ENCODE results near the gene CYB561. TPM values are rescaled to one million over a fixed set of nuclear protein-coding genes. Genes with fewer than 3 reads are reported as not detected.

The CYB561 gene
- total RNA-seq, 1 experiment from 2014 or later = 57.2 TPM

GRCh38 chr17:63431939-63432804 is 13.9 kb downstream of the CYB561 start:
- ChIA-PET CTCF (interaction anchor here (0.9 to 18.1 kb wide), 4 partner anchors 15 to 180 kb away, joined by 3 to 216 read pairs (median 14); partner anchors contain the start of genes ACE and CYB561), POLR2A (interaction anchor here (0.6 to 1.5 kb wide), 5 partner anchors 8 to 431 kb away, joined by 3 to 6 read pairs (median 3); partner anchors contain the start of gene CYB561)
- peak overlapping the region; percentile 55 for H3K27ac Mint-ChIP-seq (ENCODE audit: low read depth, unreplicated experiment)
- H3K36me3 Mint-ChIP-seq (ENCODE audit: insufficient read depth, unreplicated experiment) = peaks cover 31% of the 10 kb centered on the region
- TF ChIP-seq, protein P1, sequence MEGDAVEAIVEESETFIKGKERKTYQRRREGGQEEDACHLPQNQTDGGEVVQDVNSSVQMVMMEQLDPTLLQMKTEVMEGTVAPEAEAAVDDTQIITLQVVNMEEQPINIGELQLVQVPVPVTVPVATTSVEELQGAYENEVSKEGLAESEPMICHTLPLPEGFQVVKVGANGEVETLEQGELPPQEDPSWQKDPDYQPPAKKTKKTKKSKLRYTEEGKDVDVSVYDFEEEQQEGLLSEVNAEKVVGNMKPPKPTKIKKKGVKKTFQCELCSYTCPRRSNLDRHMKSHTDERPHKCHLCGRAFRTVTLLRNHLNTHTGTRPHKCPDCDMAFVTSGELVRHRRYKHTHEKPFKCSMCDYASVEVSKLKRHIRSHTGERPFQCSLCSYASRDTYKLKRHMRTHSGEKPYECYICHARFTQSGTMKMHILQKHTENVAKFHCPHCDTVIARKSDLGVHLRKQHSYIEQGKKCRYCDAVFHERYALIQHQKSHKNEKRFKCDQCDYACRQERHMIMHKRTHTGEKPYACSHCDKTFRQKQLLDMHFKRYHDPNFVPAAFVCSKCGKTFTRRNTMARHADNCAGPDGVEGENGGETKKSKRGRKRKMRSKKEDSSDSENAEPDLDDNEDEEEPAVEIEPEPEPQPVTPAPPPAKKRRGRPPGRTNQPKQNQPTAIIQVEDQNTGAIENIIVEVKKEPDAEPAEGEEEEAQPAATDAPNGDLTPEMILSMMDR (IDR thresholded peaks at IDR 0.05; ENCODE audit: unreplicated experiment) = no peak
- DNase-seq (ENCODE audit: unreplicated experiment) = no peak
- no peaks in the 10 kb centered on the region for H3K27me3 Mint-ChIP-seq (ENCODE audit: insufficient read depth, unreplicated experiment)
- H3K4me3 Mint-ChIP-seq (ENCODE audit: unreplicated experiment) = no peak overlapping the region
- H3K9me3 Mint-ChIP-seq (ENCODE audit: unreplicated experiment) = no peaks in the 10 kb centered on the region
- intact Hi-C loops (cut with micrococcal nuclease) = no loop called here
- H3K4me1 Mint-ChIP-seq (ENCODE audit: insufficient read depth, unreplicated experiment) = peaks cover 36% of the 10 kb centered on the region
- BruUV-seq (replicated peaks) = no TSS peak

DNA sequence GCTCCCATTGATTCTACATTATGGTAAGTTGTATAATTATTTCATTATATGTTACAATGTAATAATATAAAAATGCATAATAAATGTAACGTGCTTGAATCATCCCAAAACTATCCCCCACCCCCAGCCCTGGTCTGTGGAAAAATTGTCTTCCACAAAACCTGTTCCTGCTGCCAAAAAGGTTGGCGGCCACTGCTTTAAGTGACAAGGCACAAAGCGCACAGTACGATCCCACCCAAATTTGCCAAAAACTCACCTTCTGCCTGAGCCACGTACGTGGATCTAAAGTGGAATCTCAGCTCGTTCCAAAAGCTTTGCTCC is 14.5 kb downstream of the CYB561 start:
- TF ChIP-seq, protein P1 (IDR thresholded peaks at IDR 0.05; ENCODE audit: unreplicated experiment) = no peak
- ChIA-PET POLR2A (interaction anchor here (0.6 to 1.5 kb wide), 4 partner anchors 12 to 430 kb away, joined by 3 to 6 read pairs (median 4); partner anchors contain the start of gene CYB561), CTCF (interaction anchor here (0.9 to 18.1 kb wide), 3 partner anchors 24 to 181 kb away, joined by 3 to 216 read pairs (median 22); partner anchors contain the start of gene ACE)
- intact Hi-C loops (cut with micrococcal nuclease) = no loop called here
- H3K9me3 Mint-ChIP-seq (ENCODE audit: unreplicated experiment) = no peaks in the 10 kb centered on the region
- H3K27ac Mint-ChIP-seq (ENCODE audit: low read depth, unreplicated experiment) = no peak overlapping the region
- no TSS peak for BruUV-seq (replicated peaks)
- H3K36me3 Mint-ChIP-seq (ENCODE audit: insufficient read depth, unreplicated experiment) = peaks cover 36% of the 10 kb centered on the region
- DNase-seq (ENCODE audit: unreplicated experiment) = no peak
- H3K4me1 Mint-ChIP-seq (ENCODE audit: insufficient read depth, unreplicated experiment) = peaks cover 36% of the 10 kb centered on the region
- no peaks in the 10 kb centered on the region for H3K27me3 Mint-ChIP-seq (ENCODE audit: insufficient read depth, unreplicated experiment)
- no peak overlapping the region for H3K4me3 Mint-ChIP-seq (ENCODE audit: unreplicated experiment)

GRCh38 chr17:63430223-63430622 is 15.9 kb downstream of the CYB561 start:
- intact Hi-C loops (cut with micrococcal nuclease) = no loop called here

More at GRCh38 chr17:63430223-63430622, 15.9 kb downstream of the CYB561 start:
- Mint-ChIP-seq H3K36me3 (ENCODE audit: insufficient read depth, unreplicated experiment) (peaks cover 29% of the 10 kb centered on the region), H3K4me1 (ENCODE audit: insufficient read depth, unreplicated experiment) (peaks cover 28% of the 10 kb centered on the region), H3K27me3 (ENCODE audit: insufficient read depth, unreplicated experiment) (no peaks in the 10 kb centered on the region), H3K4me3 (ENCODE audit: unreplicated experiment) (no peak overlapping the region), H3K9me3 (ENCODE audit: unreplicated experiment) (no peaks in the 10 kb centered on the region), H3K27ac (ENCODE audit: low read depth, unreplicated experiment) (peak overlapping the region; percentile 54)
- BruUV-seq (replicated peaks) = no TSS peak
- no peak for DNase-seq (ENCODE audit: unreplicated experiment)
- POLR2A ChIA-PET = interaction anchor here (1.5 kb wide), 1 partner anchor 16 kb away, joined by 6 read pairs; the partner anchor contains the start of gene CYB561
- TF ChIP-seq, protein P1 (IDR thresholded peaks at IDR 0.05; ENCODE audit: unreplicated experiment) = no peak
- CTCF ChIA-PET = interaction anchor here (0.6 to 18.1 kb wide), 5 partner anchors 49 to 285 kb away, joined by 3 to 216 read pairs (median 3); partner anchors contain the start of gene ACE

Data from MCF 10A (cell line).